Common myeloid progenitor, CD34-positive (primary cell): ENCODE data around the gene KLHL29.

Source experiments
- CTCF ChIA-PET: fragments of 350-600 bp; sonication (Branson Sonifier 250); formaldehyde crosslinking; loops from one replicate; lab custom pipeline; 2021; ENCODE audit warnings: antibody characterized with exemption; lab: Charles Lee
- POLR2A ChIA-PET: fragments of 350-600 bp; sonication (Branson Sonifier 250); formaldehyde crosslinking; loops from one replicate; lab custom pipeline; 2021; ENCODE audit warnings: antibody characterized with exemption; lab: Charles Lee
- DNase-seq, 3 donors: peaks; one replicate each; pipeline versions ENCODE4 v3.0.0 to v3.0.0-alpha.2; 2013
- H3K27ac ChIP-seq, 2 experiments: 1 replicate in 1 of 2; 2 replicates in 1 of 2; pipeline ENCODE4 v1.7.0; 2013; ENCODE audit warnings: inconsistent platforms in 2 of 2, low read length in 2 of 2, mild to moderate bottlenecking in 2 of 2, low read depth in 1 of 2, moderate library complexity in 1 of 2; ENCODE audit not compliant: severe bottlenecking in 2 of 2, insufficient read depth in 1 of 2, poor library complexity in 1 of 2
- H3K27me3 ChIP-seq, 5 experiments: replicated peaks in 2 of 5; 1 replicate in 3 of 5; 2 replicates in 2 of 5; pipeline versions ENCODE4 v1.6.1 to v1.7.0; 2013; ENCODE audit warnings: low read length in 4 of 5, mild to moderate bottlenecking in 2 of 5, moderate library complexity in 2 of 5, inconsistent platforms in 1 of 5; ENCODE audit not compliant: insufficient read depth in 5 of 5, control insufficient read depth in 4 of 5
- H3K36me3 ChIP-seq, 4 experiments: 1 replicate in 2 of 4; 2 replicates in 2 of 4; pipeline versions ENCODE4 v1.6.1 to v1.7.0; 2013; ENCODE audit warnings: low read length in 3 of 4, control low read depth in 1 of 4, mild to moderate bottlenecking in 1 of 4; ENCODE audit not compliant: control insufficient read depth in 4 of 4, insufficient read depth in 4 of 4
- H3K4me1 ChIP-seq, 4 experiments: 1 replicate in 3 of 4; 2 replicates in 1 of 4; pipeline versions ENCODE4 v1.6.1 to v1.7.1; 2013; ENCODE audit warnings: low read length in 3 of 4, mild to moderate bottlenecking in 3 of 4, control low read depth in 1 of 4, inconsistent platforms in 1 of 4, moderate library complexity in 1 of 4; ENCODE audit not compliant: control insufficient read depth in 4 of 4, insufficient read depth in 4 of 4; ENCODE audit errors: control extremely low read depth in 1 of 4
- H3K4me3 ChIP-seq, 7 experiments: 1 replicate in 4 of 7; 2 replicates in 3 of 7; pipeline versions ENCODE4 v1.5.1 to v1.7.0; 2013; ENCODE audit warnings: mild to moderate bottlenecking in 7 of 7, low read length in 6 of 7, moderate library complexity in 6 of 7, inconsistent platforms in 2 of 7, low read depth in 2 of 7, control low read depth in 1 of 7; ENCODE audit not compliant: insufficient read depth in 4 of 7, control insufficient read depth in 1 of 7; ENCODE audit errors: extremely low read depth in 1 of 7
- H3K9me3 ChIP-seq, 5 experiments: 1 replicate in 4 of 5; 2 replicates in 1 of 5; pipeline versions ENCODE4 v1.6.1 to v1.7.1; 2013; ENCODE audit warnings: low read length in 4 of 5, mild to moderate bottlenecking in 2 of 5, inconsistent platforms in 1 of 5, low read depth in 1 of 5, moderate library complexity in 1 of 5; ENCODE audit not compliant: control insufficient read depth in 4 of 5, insufficient read depth in 2 of 5; ENCODE audit errors: control extremely low read depth in 1 of 5
- WGBS: methylation state at CpG from one replicate; pipeline ENCODE4 v1.1.5; 2013; ENCODE audit not compliant: insufficient coverage; 5-methylcytosine and 5-hydroxymethylcytosine counted together

The KLHL29 gene

GRCh38 chr2:23589739-23590138, 204.8 kb downstream of the KLHL29 start:
- WGBS, result 100% methylated on average over 1 of the region's 2 CpGs
- Histone ChIP-seq H3K27me3 (peaks cover 3 to 66% (median 17%) of the 10 kb centered on the region in 5 experiments), H3K9me3 (no peaks in the 10 kb centered on the region), H3K27ac (no peak overlapping the region), H3K4me1 (no peaks in the 10 kb centered on the region), H3K4me3 (no peak overlapping the region), H3K36me3 (no peaks in the 10 kb centered on the region)
- ChIA-PET CTCF (interaction anchor here (1.3 kb wide), 1 partner anchor 10 kb away, joined by 5 read pairs; no protein-coding TSS in a partner anchor), POLR2A (no interaction called here)
- DNase-seq, result no peak

GRCh38 chr2:23590241-23590869, 205.4 kb downstream of the KLHL29 start:
- no peak for DNase-seq
- POLR2A ChIA-PET, result no interaction called here

GRCh38 chr2:23591111-23591510, 206.1 kb downstream of the KLHL29 start:
- no peak for DNase-seq
- H3K36me3 ChIP-seq, result no peaks in the 10 kb centered on the region
- no peak overlapping the region for H3K4me3 ChIP-seq
- ChIA-PET POLR2A (no interaction called here), CTCF (no interaction called here)
- H3K27me3 ChIP-seq, result peaks cover 3 to 74% (median 25%) of the 10 kb centered on the region in 5 experiments
- H3K4me1 ChIP-seq, result no peaks in the 10 kb centered on the region
- H3K27ac ChIP-seq, result no peak overlapping the region
- 45% methylated on average over 7 of the region's 7 CpGs for WGBS
- no peaks in the 10 kb centered on the region for H3K9me3 ChIP-seq

More at GRCh38 chr2:23590241-23590869, 205.4 kb downstream of the KLHL29 start:
- CTCF ChIA-PET, result interaction anchor here (1.3 kb wide), 1 partner anchor 11 kb away, joined by 5 read pairs; no protein-coding TSS in a partner anchor
- no peaks in the 10 kb centered on the region for H3K36me3 ChIP-seq
- no peaks in the 10 kb centered on the region for H3K4me1 ChIP-seq
- H3K4me3 ChIP-seq, result no peak overlapping the region
- peaks cover 3 to 72% (median 19%) of the 10 kb centered on the region in 5 experiments for H3K27me3 ChIP-seq
- no peak overlapping the region for H3K27ac ChIP-seq
- 89% methylated on average over 14 of the region's 14 CpGs for WGBS
- H3K9me3 ChIP-seq, result no peaks in the 10 kb centered on the region

GRCh38 chr2:23592061-23592685, 207.2 kb downstream of the KLHL29 start:
- Histone ChIP-seq H3K4me1 (no peaks in the 10 kb centered on the region), H3K27me3 (peaks cover 3 to 77% (median 21%) of the 10 kb centered on the region in 5 experiments), H3K9me3 (no peaks in the 10 kb centered on the region), H3K27ac (no peak overlapping the region), H3K4me3 (no peak overlapping the region), H3K36me3 (no peaks in the 10 kb centered on the region)
- no peak for DNase-seq
- WGBS, result 93% methylated on average over 9 of the region's 9 CpGs
- ChIA-PET POLR2A (no interaction called here), CTCF (no interaction called here)

GRCh38 chr2:23592898-23593751, 208.1 kb downstream of the KLHL29 start:
- CTCF ChIA-PET, result no interaction called here
- POLR2A ChIA-PET, result no interaction called here
- H3K9me3 ChIP-seq, result no peaks in the 10 kb centered on the region

GRCh38 chr2:23593752-23594459, 208.9 kb downstream of the KLHL29 start:
- H3K4me1 ChIP-seq, result no peaks in the 10 kb centered on the region
- peaks cover 2 to 74% (median 16%) of the 10 kb centered on the region in 5 experiments for H3K27me3 ChIP-seq
- DNase-seq, result no peak
- H3K27ac ChIP-seq, result no peak overlapping the region
- WGBS, result 85% methylated on average over 16 of the region's 21 CpGs
- no peaks in the 10 kb centered on the region for H3K9me3 ChIP-seq
- H3K4me3 ChIP-seq, result no peak overlapping the region
- ChIA-PET CTCF (no interaction called here), POLR2A (no interaction called here)
- no peaks in the 10 kb centered on the region for H3K36me3 ChIP-seq

More at GRCh38 chr2:23592898-23593751, 208.1 kb downstream of the KLHL29 start:
- Histone ChIP-seq H3K36me3 (no peaks in the 10 kb centered on the region), H3K4me1 (no peaks in the 10 kb centered on the region), H3K27ac (no peak overlapping the region), H3K27me3 (peaks cover 2 to 71% (median 19%) of the 10 kb centered on the region in 5 experiments), H3K4me3 (no peak overlapping the region)
- DNase-seq, result no peak
- WGBS, result 83% methylated on average over 5 of the region's 12 CpGs
